Uterus (tissue), 2 donors: ENCODE measurements around the gene CKMT2.

ENCODE experiments used
- CTCF ChIP-seq, 4 experiments: fragments of 200-600 bp in 2 of 4; fragments of 450-650 bp in 2 of 4; sonication (generic) in 2 of 4; IDR thresholded peaks; one replicate each; pipeline ENCODE4 v1.5.1; 2016 to 2019; ENCODE audit warnings: antibody characterized with exemption in 4 of 4, mild to moderate bottlenecking in 2 of 4, moderate library complexity in 1 of 4
- POLR2A ChIP-seq, 2 donors: fragments of 450-650 bp; IDR thresholded peaks; one replicate each; pipeline ENCODE4 v1.6.1; 2016; ENCODE audit warnings: antibody characterized with exemption in 2 of 2, mild to moderate bottlenecking in 1 of 2, moderate library complexity in 1 of 2

- TF ChIP-seq CTCF (IDR thresholded peaks at IDR 0.05) (no peak), POLR2A (IDR thresholded peaks at IDR 0.05) (no peak)
Observed at GRCh38 chr5:81269751-81270393, 36.8 kb downstream of the CKMT2 start.
